ENCODE measurements around the gene AADAC.
"Not testable (repeated sequence)": the region's sequence is repeated elsewhere in the genome, so short reads cannot be mapped to it uniquely, and the experiment has no call there.

Gene AADAC

GRCh38 chr3:151813799-151814198 lies at the start of gene AADAC:
Gene AADAC (plus strand): TSS chr3:151814116. CDS start chr3:151814163, 47 bp downstream.
- no peak for DNase-seq (ENCODE audit: low read depth)
- no peak for TF ChIP-seq CTCF (IDR thresholded peaks at IDR 0.05; ENCODE audit: low read depth, low read length, missing control alignments)
- H3K4me3 ChIP-seq (ENCODE audit: low read depth, low read length), result no peak within 1 kb of the TSS

GRCh38 chr3:151764699-151765098 lies 49.2 kb upstream of the AADAC start:
- not testable (repeated sequence) for H3K4me3 ChIP-seq (ENCODE audit: low read depth, low read length); DNase-seq (ENCODE audit: low read depth)

- H3K4me3 ChIP-seq (ENCODE audit: low read depth, low read length), result no peak overlapping the region
- TF ChIP-seq CTCF (IDR thresholded peaks at IDR 0.05; ENCODE audit: low read depth, low read length, missing control alignments), result no peak
- DNase-seq (ENCODE audit: low read depth), result no peak
Observed at GRCh38 chr3:151765685-151766084, 48.2 kb upstream of the AADAC start.

GRCh38 chr3:151766454-151766853 lies 47.5 kb upstream of the AADAC start:
- DNase-seq (ENCODE audit: low read depth), result no peak
- no peak overlapping the region for H3K4me3 ChIP-seq (ENCODE audit: low read depth, low read length)
- TF ChIP-seq CTCF (IDR thresholded peaks at IDR 0.05; ENCODE audit: low read depth, low read length, missing control alignments), result no peak

GRCh38 chr3:151768393-151768930 lies 45.5 kb upstream of the AADAC start:
- no peak for DNase-seq (ENCODE audit: low read depth)
- H3K4me3 ChIP-seq (ENCODE audit: low read depth, low read length), result no peak overlapping the region
- TF ChIP-seq CTCF (IDR thresholded peaks at IDR 0.05; ENCODE audit: low read depth, low read length, missing control alignments), result no peak

- no peak for DNase-seq (ENCODE audit: low read depth)
- no peak overlapping the region for H3K4me3 ChIP-seq (ENCODE audit: low read depth, low read length)
- TF ChIP-seq CTCF (IDR thresholded peaks at IDR 0.05; ENCODE audit: low read depth, low read length, missing control alignments), result no peak
Observed at GRCh38 chr3:151769175-151769574, 44.7 kb upstream of the AADAC start.

GRCh38 chr3:151770956-151771355 lies 43.0 kb upstream of the AADAC start:
- no peak for DNase-seq (ENCODE audit: low read depth)
- H3K4me3 ChIP-seq (ENCODE audit: low read depth, low read length), result no peak overlapping the region
- TF ChIP-seq CTCF (IDR thresholded peaks at IDR 0.05; ENCODE audit: low read depth, low read length, missing control alignments), result no peak
